PC-3 (cell line): Measurements from ENCODE around the gene ST6GALNAC6. TPM values are rescaled to one million over a fixed set of nuclear protein-coding genes. Genes with fewer than 3 reads are reported as not detected.
A peak's percentile ranks its signal among the peaks of the same experiment; 100 is the strongest.

Source experiments
- ATAC-seq: fragments of 200-7000 bp; cut with Tn5 transposase; 2 replicates; pipeline ENCODE4 v1.9.1; 2020; ENCODE audit warnings: mild to moderate bottlenecking, moderate library complexity
- BruUV-seq: library from RNA; stranded (reverse); fragments of 400-500 nt; replicated peaks from 2 replicates; lab custom pipeline; 2021; lab: Mats Ljungman, UMichigan
- CTCF ChIA-PET: fragments of 300-600 bp; sonication (Branson Sonifier 250); formaldehyde crosslinking; loops from one replicate; lab custom pipeline; 2022; ENCODE audit warnings: antibody characterized with exemption; lab: Charles Lee
- POLR2A ChIA-PET: fragments of 300-600 bp; sonication (Branson Sonifier 250); formaldehyde crosslinking; loops from one replicate; lab custom pipeline; 2022; ENCODE audit warnings: antibody characterized with exemption; ENCODE audit not compliant: unreplicated experiment; lab: Charles Lee
- DNase-seq: peaks from one replicate; pipeline ENCODE4 v3.0.0-alpha.2; 2015
- H2AFZ ChIP-seq: fragments of 300-600 bp; sonication (generic); 2 replicates; pipeline ENCODE4 v1.6.0; 2016; ENCODE audit warnings: antibody characterized with exemption, low read length
- H3F3A ChIP-seq: fragments of 300-600 bp; sonication (generic); one replicate; pipeline ENCODE4 v1.6.0; 2017; ENCODE audit warnings: antibody characterized with exemption, low read length, control low read depth, mild to moderate bottlenecking; ENCODE audit not compliant: unreplicated experiment
- H3K27ac ChIP-seq: fragments of 300-600 bp; sonication (generic); 2 replicates; pipeline ENCODE4 v1.5.1; 2016; ENCODE audit warnings: mild to moderate bottlenecking, low read length
- H3K27me3 ChIP-seq: fragments of 300-600 bp; sonication (generic); 2 replicates; pipeline ENCODE4 v1.6.1; 2016; ENCODE audit warnings: low read length, mixed read lengths
- H3K36me3 ChIP-seq: fragments of 300-600 bp; sonication (generic); 2 replicates; pipeline ENCODE4 v1.6.1; 2016; ENCODE audit warnings: low read depth, mixed run types, low read length, mixed read lengths
- H3K4me1 ChIP-seq: fragments of 300-600 bp; sonication (generic); 2 replicates; pipeline ENCODE4 v1.5.1; 2016; ENCODE audit warnings: low read length; ENCODE audit not compliant: insufficient read depth
- H3K4me2 ChIP-seq: fragments of 300-600 bp; sonication (generic); 2 replicates; pipeline ENCODE4 v1.6.0; 2016; ENCODE audit warnings: low read length
- H3K4me3 ChIP-seq: fragments of 300-600 bp; sonication (generic); 2 replicates; pipeline ENCODE4 v1.5.1; 2016; ENCODE audit warnings: mild to moderate bottlenecking, low read length, mixed read lengths
- H3K79me2 ChIP-seq: fragments of 300-600 bp; sonication (generic); 2 replicates; pipeline ENCODE4 v1.6.1; 2017; ENCODE audit warnings: low read length, mixed read lengths
- H3K9ac ChIP-seq: fragments of 300-600 bp; sonication (generic); 2 replicates; pipeline ENCODE4 v1.6.0; 2016; ENCODE audit warnings: mild to moderate bottlenecking, low read length
- H3K9me2 ChIP-seq: fragments of 300-600 bp; sonication (generic); replicated peaks from 2 replicates; pipeline ENCODE4 v1.6.1; 2016; ENCODE audit warnings: mixed run types, low read length, mixed read lengths
- H3K9me3 ChIP-seq: fragments of 300-600 bp; sonication (generic); 2 replicates; pipeline ENCODE4 v1.6.1; 2016; ENCODE audit warnings: low read length, mixed read lengths
- H4K20me1 ChIP-seq: fragments of 300-600 bp; sonication (generic); 2 replicates; pipeline ENCODE4 v1.6.1; 2016; ENCODE audit warnings: low read length, mixed read lengths
- CTCF ChIP-seq: fragments of 300-600 bp; sonication (generic); conservative IDR thresholded peaks from 2 replicates; pipeline ENCODE4 v1.5.1; 2017; ENCODE audit warnings: antibody characterized with exemption, low read depth, mild to moderate bottlenecking, low read length
- EZH2 ChIP-seq: fragments of 300-600 bp; sonication (generic); IDR thresholded peaks from one replicate; pipeline ENCODE4 v1.6.1; 2017; ENCODE audit warnings: antibody characterized with exemption, mild to moderate bottlenecking, low read length; ENCODE audit not compliant: unreplicated experiment
- EZH2phosphoT487 ChIP-seq: fragments of 300-600 bp; sonication (generic); IDR thresholded peaks from 2 replicates; pipeline ENCODE4 v1.6.1; 2018; ENCODE audit warnings: mild to moderate bottlenecking, antibody characterized with exemption, low read length, borderline replicate concordance
- intact Hi-C: fragments of 100-400 bp; cut with micrococcal nuclease; formaldehyde crosslinking; loops from 2 replicates; pipeline ENCODE4 v1.9.0; 2023
- total RNA-seq: library from RNA; depleted of rRNA; stranded (reverse); fragments of >200 nt; gene quantifications from 2 replicates; pipeline ENCODE4 v1.2.3, GENCODE V29; 2014

The ST6GALNAC6 gene
- total RNA-seq, 1 experiment from 2014 or later: 14.5 TPM

- H3K27ac ChIP-seq: no peak overlapping the region
- H3K4me1 ChIP-seq: peaks cover 33% of the 10 kb centered on the region
- H4K20me1 ChIP-seq: no peaks in the 10 kb centered on the region
- TF ChIP-seq EZH2phosphoT487 (no peak), CTCF (no peak), EZH2 (no peak)
- H3K9me2 ChIP-seq: no peaks in the 10 kb centered on the region
- no TSS peak for BruUV-seq
- H3K9ac ChIP-seq: 0 out of 2 replicates have a peak overlapping the region, but pooled peaks have one; percentile 14
- no peaks in the 10 kb centered on the region for H3K36me3 ChIP-seq
- H3K4me2 ChIP-seq: peak overlapping the region; percentile 80
- ChIA-PET CTCF (no interaction called here), POLR2A (interaction anchor here (0.6 kb wide), 1 partner anchor 11 kb away, joined by 11 read pairs; the partner anchor contains the start of gene ST6GALNAC4)
- no peaks in the 10 kb centered on the region for H3K9me3 ChIP-seq
- intact Hi-C loops: no loop called here
- peak overlapping the region; percentile 48; the same call in 1 of the 2 replicates for H2AFZ ChIP-seq
- no peaks in the 10 kb centered on the region for H3F3A ChIP-seq
- ATAC-seq (peak; percentile 15), DNase-seq (peak; percentile 50)
- no peaks in the 10 kb centered on the region for H3K79me2 ChIP-seq
- no peaks in the 10 kb centered on the region for H3K27me3 ChIP-seq
- peak overlapping the region; percentile 52; the same call in 1 of the 2 replicates for H3K4me3 ChIP-seq
Observed at GRCh38 chr9:127927201-127927987, 28.0 kb upstream of the ST6GALNAC6 start.

GRCh38 chr9:127926906-127927200 lies 27.4 kb upstream of the ST6GALNAC6 start:
- Histone ChIP-seq H3K9me3 (no peaks in the 10 kb centered on the region), H3K4me3 (no peak overlapping the region), H3K4me1 (peaks cover 36% of the 10 kb centered on the region), H3K36me3 (no peaks in the 10 kb centered on the region), H3K9me2 (no peaks in the 10 kb centered on the region), H3K27me3 (no peaks in the 10 kb centered on the region), H3K9ac (no peak overlapping the region), H3F3A (no peaks in the 10 kb centered on the region), H3K4me2 (no peak overlapping the region), H3K27ac (no peak overlapping the region), H2AFZ (no peak overlapping the region), H4K20me1 (no peaks in the 10 kb centered on the region), H3K79me2 (no peaks in the 10 kb centered on the region)
- no TSS peak for BruUV-seq
- ATAC-seq (no peak), DNase-seq (no peak)
- TF ChIP-seq EZH2phosphoT487 (no peak), EZH2 (no peak), CTCF (no peak)
- ChIA-PET POLR2A (no interaction called here), CTCF (no interaction called here)
- intact Hi-C loops: no loop called here
